Fibroblast of upper back skin (primary cell): ENCODE data around the gene PREX1.
"Not testable (repeated sequence)": the region's sequence is repeated elsewhere in the genome, so short reads cannot be mapped to it uniquely, and the experiment has no call there.

Experiments used
- DNase-seq: peaks from one replicate; pipeline ENCODE4 v3.0.0-alpha.2; 2013

The PREX1 gene

DNA sequence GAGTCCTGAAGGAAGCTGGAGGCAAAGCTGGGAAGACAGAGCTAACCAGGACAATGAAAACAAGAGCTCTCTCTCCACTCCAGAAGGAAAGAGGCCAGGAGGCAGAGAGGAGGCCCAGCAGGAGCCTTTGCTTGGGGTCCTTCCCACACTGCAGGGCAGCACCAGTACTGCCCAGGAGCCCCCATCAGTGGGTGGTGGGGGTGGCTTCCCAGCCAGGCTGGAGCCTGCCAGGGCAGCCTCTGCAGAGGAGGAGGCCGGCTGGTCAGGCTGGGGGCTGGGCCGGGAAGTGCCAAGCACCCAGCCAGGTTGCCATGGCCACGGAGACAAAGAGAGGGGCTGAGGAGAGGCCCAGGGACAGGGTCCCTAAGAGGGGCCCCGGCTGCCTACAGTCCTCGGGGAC is 33.4 kb downstream of the PREX1 start:
- DNase-seq: no peak

DNA sequence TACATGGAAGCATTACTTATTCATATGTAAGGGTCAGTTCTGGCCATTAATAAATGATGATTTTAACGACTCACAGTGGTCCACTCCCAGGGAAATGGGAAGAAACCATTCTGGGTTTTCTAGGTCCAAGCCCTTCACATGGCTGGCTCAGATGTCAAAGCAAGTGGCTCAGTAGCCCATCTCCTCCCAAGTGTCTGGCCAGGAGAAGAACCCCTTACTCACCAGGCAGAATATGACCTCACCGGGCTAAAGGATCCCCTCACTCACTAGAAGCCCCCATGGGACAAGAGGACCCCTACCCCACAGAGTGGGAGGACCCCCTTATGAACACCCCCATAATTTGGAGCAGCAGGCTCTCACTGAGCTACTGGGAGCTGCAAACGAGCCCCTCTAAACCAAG is 34.0 kb downstream of the PREX1 start:
- DNase-seq: no peak

DNA sequence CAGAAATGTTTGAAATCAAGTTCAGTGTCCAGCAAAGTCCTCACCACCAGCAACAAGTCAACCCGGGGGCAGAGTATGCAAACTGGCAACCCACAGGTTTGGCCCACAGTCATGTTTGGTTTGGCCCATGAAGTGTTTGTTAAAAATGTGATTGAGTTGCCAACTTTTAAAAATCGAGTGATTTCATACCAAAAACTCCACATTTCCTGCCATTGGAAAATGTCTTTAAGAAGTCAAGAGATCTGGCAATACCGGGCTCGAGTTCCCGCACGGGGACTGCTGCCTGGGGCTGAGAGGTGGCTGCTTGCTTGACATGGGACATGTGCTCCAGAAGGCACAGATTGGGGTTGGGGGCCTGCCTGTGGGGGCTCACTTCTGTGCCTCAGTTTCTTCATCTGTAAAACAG is 36.1 kb downstream of the PREX1 start:
- DNase-seq: peak; percentile 49

DNA sequence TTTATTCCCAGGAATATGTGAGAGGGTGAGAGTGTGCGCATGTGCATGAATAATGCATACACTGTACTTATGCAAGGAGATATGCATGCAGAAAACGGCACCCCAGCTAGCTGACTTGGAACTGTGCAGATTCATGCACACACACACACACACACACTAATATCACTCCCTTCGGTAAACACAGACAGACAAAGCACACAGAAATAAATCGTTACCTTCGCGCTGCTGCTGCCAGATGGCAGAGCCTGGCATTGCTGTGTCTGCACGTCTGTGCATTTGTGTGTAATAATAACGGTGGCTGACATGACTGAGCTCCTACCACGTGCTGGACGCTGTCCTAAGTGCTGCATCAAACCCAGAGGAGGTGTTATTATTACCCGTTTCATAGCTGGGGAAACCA is 36.8 kb downstream of the PREX1 start:
- no peak for DNase-seq

DNA sequence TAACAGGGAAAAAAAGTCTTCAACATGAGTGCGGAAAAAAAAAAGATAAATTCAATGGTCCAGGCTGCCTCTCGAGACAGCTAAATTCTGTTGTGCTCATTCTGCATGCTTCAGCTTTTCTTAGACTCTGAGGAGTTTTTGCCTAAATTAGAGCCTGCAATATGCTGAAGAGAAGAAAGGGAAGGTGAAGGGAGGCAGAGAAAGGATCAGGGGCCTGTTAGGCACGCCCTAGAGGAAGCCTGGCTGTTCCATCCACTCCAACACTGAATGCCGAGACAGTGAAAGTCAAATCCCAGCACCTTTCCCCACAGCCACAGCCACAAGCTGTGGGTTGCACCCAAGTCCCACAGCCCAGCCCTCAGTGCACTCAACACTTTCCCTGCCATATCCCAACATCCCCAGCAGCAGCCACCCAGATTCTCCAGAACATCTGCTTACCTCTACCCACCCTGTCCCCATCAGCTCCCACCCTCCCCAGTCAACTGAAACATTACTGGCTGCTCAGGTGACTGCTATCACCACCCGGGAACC is 37.3 kb downstream of the PREX1 start:
- no peak for DNase-seq

DNA sequence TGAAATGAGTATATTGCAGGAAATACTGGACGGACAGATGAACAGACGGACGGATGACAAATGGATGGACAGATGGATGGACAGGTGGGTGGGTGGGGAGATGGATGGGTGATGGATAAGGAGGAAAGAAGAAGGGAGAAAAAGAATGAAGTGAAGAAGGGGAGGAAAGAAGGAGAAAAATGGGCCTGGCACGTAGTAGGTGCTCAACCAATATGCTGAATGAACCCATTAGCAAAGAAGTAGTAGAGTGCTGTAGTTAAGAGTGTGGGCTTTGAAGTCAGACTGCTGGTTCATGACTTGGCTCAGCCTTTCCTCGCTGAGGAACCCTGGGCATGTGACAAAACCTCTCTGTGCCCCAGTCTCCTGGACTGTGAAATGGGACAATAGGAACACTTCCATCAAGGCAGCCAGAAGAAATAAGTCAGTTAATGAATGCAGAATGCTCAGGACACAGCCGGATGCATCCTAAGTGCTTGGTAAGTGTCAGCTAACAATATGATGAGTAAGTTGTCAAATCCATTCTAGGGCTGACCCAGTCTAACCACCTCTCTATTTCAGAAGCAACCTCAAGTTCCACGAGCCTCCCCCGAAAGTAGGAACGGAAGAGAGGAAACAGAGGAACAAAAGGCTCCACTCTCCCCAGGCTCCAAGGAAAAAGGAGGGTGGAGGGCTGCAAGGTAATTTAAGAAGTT is 37.9 kb downstream of the PREX1 start:
- no peak for DNase-seq

DNA sequence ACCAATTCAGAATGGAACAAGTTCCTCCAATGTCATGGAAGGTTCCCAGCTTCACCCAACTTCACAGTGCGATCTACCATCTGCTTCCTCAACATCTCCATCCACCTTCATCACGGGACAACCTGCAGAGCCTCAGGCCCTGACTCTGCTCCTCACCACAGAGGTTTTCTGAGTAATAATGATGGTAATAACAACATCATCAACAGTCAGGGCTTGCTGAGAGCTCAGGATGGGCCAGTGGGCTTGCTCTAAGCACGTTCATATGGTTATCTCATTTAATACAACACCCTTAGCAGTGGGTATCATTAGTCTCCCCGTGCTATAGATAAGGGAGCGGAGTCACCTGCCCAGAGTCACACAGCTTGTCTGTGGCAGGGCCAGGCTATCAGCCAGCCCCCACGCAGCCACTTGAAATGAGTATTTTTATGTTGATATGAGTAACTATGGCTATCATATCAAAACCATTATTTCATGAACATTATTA is 38.6 kb downstream of the PREX1 start:
- DNase-seq: no peak

DNA sequence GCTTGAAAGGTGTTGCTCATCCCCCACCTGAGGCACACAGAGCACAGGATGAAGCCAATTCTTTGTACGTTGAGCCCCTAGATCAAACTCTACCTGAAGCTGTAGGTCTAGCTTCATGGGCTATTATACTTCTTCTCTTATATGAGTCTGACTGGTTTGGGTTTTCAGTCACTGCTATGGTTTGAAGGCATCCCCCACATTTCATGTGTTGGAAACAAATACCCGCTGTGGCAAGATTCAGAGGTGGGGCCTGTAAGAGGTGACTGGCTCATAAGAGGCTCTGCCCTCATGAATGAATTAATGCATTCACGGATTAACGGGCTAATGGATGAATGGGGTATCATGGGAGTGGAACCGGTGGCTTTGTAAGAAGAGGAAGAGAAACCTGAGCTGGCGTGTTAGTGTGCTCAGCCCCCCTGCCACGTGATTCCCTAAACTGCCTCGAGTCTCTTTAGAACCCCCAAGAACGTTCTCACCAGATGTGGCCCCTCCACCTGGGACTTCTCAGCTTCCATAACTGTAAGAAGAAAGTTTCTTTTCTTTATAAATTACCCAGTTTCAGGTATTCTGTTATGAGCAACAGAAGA is 39.2 kb downstream of the PREX1 start:
- DNase-seq: no peak

DNA sequence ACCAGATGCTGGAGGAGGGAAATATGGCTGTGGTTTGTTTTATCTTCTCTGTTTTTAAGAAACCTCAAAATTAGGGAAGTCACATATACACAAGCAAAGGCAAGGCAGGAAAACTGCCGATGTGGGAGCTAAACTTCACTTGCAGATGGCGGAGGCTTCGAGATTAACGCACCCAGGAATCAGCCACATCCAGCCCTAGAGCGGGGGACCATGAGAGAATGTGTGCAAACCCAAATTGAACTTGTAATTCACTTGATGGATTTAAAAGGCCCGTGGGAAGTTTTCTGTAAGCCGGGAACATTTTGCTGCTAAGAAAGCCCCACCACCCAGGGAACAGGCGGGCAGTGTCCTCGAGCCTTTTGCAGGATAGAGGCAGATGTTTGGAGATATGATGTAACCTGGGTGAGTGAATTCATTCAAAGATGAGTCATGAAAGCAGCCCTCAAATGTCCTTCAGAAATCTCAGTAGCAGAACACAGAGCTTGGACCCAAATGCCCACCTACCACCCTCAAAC is 39.9 kb downstream of the PREX1 start:
- peak; percentile 83 for DNase-seq

DNA sequence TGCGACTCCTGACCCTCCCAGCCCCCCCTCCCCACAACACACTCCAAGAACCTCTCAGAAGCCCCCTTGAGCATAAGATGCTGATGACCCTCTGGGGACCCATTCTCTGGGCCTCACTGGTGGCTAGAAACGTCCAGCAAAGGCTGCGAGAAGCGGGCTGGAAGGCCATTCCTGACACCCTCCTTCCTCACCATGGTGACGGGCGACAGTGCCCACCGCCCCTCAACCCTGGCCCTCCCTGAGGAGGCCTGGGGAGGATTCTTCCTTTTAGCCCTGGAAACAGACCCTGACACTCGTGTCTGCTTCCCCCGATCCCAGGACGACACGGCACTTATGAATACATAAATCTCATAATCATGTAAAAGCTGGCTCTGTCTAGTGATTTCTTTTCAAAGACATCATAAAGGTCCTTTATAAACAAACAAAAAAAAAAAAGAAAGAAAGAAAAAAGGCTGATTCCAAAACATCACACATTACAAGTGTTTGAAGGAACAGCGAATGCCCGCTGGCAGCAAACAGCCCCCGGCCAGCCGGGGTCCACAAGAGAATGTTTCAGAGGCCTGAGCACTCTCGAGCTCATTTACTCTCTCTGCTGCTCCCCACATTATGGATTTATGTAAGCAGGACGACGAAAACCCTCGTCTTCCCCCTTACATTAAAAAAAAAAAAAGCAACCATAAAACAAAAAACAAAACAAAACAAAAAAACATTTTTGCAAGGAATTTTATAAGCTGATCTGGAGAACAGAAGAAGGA is 40.7 kb downstream of the PREX1 start:
- no peak for DNase-seq

DNA sequence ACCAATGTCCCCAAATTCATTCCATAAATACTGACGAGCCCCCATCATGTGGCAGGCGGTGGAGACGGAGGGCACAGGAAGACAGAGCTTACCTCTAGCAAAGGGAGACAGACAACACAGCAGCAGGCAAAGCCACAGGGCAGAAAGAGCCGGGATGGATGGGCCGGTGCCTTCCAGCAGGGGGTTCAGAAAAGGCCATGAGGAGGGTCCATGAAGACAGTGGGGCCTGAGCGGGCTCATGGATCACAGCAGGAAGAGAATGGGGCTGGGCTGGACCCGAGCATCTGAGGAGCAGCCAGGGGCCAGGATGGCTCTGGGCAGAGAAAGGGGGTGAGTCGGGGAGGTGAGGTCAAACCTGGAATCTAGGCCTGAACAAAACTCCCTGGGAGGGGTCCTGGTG is 42.0 kb downstream of the PREX1 start:
- no peak for DNase-seq

DNA sequence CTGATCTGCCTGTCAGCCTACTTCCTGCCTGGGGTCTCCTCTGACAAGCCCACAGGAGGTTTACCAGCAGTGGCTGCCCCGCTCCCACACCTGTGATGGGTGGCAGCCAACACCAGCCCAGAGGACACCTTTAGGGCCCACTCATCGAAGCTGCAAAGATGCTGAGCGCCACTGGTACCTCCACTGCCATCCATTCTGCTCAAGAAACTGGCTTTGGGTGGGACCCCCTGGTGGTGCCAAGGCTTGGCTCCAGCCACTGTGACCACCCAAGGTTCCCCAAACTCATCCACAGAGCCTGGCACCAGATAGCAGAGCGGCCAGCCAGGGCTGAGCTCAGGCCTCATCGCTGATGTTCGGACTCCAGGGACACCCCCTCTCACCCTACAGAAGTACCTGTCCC is 42.5 kb downstream of the PREX1 start:
- no peak for DNase-seq

DNA sequence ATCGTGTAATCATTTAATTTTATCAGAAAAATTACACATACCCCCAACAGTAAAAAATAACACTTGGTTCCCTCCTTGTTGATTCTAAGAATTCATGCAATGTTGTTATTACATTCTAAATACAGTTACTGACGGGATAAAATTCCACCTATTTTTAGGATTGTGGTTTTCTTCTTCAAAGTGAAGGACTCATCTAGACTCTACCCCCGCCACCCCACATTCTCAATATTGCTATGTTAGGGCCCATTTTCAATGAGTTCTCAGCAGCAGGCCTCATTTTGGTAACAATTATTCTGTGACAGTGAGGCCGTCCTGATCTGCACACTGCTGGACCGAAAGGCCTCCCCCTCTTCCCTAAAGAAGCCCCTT is 43.5 kb downstream of the PREX1 start:
- DNase-seq: peak; percentile 30

DNA sequence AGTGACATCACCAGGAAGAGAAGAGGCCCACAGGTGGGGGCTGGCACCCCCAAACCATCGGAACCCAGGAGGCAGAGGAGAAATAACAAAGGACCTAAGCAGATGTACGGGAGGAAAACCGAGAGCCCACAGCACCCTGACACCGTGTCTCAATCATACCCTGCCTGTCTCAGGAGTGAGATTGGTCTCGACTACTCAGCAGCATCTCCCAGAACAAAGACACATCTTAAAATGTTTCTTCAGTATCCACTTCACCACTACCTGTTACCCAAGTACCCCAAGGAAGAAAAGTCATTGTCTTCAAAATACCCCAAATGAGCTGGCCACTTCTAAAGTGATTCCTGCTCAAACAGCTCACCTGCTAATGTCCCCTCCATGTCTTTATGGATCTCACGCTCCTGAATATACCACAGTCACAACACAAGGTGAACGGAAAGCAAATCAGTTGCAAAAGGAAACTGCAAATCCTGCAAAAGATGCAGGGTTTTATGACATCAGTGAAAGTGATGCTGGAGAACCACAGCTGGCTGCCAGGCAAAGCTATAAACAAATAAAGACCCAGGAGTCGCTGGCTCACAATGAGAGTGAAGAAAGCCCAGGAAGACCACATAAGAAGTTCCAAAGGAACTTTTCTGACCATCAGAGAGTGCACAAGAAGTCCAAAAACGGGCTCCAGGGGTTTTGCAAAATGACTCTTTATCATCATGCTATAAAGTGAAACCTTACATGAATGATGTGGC is 44.1 kb downstream of the PREX1 start:
- DNase-seq: no peak

DNA sequence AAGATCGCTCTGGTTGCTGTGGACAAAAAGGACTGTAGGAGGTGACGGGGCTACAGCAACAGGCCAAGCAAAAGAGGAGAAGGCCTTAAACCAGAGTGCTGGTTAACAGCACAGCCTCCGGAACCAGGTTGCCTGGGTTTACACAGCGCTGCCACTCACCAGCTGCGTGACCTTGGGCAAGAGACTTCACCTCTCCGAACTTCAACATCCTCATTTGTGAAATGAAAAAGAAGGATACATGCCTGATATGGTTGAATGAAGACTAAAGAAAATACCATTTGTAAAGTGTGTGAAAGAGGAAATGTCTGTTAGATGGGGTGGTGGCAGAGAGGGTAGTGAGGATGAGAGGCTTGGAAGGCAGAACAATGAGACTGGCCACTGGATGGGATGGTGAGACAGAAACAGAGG is 44.9 kb downstream of the PREX1 start:
- DNase-seq: no peak

DNA sequence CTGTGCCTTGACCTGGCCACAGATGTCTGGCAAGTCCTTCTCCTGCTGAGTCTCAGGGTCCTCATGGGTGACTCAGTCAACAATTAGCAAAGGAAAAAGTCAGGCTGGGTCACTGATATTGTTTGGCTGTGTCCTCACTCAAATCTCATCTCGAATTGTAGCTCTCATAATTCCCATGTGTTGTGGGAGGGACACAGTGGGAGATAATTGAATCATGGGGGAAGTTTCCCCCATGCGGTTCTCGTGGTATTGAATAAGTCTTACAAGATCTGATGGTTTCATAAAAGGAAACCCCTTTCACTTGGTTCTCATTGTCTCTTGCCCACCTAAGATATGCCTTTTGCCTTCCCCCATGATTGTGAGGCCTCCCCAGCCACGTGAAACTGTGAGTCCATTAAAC is 45.7 kb downstream of the PREX1 start:
- DNase-seq: no peak

DNA sequence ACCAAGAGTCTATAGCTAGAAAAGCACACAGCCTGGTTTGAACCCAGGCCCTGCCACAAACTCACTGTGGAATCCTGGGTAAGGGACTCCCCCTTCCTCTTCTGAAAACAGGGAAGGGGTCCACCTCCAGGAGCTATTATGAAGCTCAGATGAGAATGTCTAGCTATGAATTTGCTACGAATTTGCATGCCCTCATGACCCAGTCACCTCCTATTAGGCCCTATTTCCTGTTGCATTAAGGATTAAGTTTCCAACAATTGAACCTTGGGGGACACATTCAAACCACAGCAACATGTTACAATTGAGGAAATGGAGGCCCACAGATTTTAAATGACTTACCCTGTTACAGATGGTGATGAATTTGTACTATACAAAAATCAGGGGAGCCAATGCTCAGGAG is 46.2 kb downstream of the PREX1 start:
- DNase-seq: no peak

DNA sequence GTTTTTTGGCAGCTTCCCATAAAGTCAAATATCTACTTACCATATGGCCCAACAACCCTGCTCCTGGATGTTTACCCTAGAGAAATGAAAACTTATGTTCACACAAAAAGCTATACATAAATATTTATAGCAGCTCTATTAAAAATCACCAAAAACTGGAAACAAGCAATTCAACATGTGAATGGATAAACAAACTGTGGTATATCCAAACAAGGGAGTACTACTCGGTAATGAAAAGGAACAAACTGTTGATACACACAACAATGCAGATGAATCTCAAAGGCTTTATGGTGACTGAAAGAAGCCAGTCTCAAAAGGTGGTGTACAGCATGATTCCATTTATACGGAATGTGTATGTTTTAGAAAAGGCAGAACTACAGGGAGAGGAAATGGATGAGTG is 48.4 kb downstream of the PREX1 start:
- DNase-seq: no peak

DNA sequence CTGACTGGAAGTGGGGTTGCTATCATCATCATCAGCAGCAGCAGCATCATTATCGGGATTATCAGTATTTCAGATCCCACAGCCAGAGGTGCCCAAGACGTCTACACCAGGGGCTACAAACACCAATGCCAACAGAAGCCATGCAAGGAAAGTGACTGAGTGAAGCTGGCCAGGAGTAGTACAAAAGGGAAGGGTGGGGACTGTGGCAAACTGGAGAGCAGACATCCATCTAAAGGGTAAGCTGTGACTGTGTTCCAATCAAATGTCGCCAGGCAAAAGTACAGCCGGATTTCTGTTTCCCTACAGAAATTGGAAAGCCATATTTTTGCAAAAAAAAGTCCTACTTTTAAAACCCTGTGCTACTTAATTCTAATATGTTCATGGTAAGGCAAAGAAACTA is 50.0 kb downstream of the PREX1 start:
- no peak for DNase-seq

DNA sequence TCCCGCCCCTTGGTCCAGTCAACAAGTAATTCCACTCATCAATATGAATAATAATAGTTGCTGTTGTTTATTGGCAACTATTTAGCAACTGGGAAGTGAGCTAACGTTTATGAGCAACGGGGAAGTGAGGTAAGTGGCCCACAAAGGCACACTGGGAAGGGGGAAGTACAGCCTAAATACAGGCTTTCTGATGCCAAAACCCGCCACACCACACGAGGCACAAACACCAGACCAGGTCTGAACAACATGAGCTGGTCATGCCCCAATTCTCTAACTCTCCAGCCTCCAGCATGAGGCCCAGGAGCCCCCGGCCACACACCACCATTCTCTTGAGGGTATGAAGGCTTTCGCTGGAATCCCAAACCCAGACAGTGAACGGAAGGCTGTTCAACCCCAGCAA is 50.8 kb downstream of the PREX1 start:
- no peak for DNase-seq

DNA sequence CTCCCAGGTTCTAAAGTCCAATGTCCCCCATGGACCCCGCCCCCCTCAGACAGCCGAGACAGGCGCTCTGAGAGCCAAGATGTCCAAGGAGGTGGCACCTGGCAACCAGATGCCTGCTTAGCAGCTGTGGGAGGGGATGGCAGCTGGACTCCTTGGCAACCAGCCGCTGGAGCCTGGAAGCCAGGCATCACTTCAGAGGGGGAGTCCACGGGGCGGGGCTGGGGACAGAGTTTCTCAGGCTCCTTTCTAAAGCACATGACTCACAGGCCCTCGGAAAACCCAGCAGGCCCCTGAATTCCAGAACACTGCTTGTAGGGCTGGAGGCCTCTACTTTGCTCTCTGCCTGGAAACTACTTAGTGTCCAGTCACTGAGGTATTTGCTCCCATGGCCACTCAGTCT is 51.5 kb downstream of the PREX1 start:
- peak; percentile 84 for DNase-seq

DNA sequence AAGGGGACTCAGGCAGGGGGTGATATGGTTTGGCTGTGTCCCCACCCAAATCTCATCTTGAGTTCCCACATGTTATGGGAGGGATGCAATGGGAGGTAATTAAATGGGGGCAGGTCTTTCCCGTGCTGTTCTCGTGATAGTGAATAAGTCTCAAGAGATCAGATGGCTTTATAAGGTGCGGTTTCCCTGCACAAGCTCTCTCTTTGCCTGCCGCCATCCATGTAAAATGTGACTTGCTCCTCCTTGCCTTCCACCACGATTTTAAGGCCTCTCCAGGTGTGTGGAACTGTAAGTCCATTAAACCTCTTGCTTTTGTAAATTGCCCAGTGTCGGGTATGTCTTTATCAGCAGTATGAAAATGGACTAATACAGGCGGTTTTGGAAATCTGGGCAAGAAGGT is 52.3 kb downstream of the PREX1 start:
- DNase-seq: not testable (repeated sequence)

DNA sequence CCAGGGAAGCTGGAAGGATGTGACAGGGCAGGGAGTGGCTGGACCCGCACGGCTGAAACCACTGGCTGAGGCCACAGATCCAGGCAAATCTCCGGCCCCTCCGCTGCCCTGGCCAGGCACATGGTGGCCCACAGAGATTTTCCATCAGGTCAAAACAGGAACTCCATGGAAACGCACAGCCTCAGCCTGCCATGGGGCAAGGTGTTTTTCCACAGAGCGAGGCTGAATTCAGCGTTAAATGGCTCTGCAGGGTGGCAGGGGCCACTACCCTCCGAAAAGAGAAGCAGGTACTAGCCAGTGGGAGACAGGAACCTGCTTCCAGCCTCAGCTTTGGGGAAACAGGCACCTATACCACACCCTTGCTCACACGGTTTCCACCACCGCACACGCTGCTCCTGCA is 53.1 kb downstream of the PREX1 start:
- DNase-seq: no peak
